Measurements from ENCODE around the gene STARD3.

GRCh38 chr17:39627047-39627711 lies 9.8 kb upstream of the STARD3 start:
- TF ChIP-seq CTCF (conservative IDR thresholded peaks at IDR 0.05) (no peak), ZFX (IDR thresholded peaks at IDR 0.05) (no peak)

Data from C4-2B (cell line).